Tibial nerve (tissue), 4 donors: ENCODE data around the gene RAI1. TPM values are rescaled to one million over a fixed set of nuclear protein-coding genes. Genes with fewer than 3 reads are reported as not detected.
A peak's percentile ranks its signal among the peaks of the same experiment; 100 is the strongest.

ENCODE experiments used
- DNase-seq, 2 donors: peaks; one replicate each; pipeline ENCODE4 v3.0.0-alpha.2; 2019; ENCODE audit warnings: low spot score in 2 of 2
- H3K27ac ChIP-seq, 4 donors: fragments of 200-600 bp; sonication (generic) in 3 of 4; one replicate each; pipeline ENCODE4 v1.5.1; 2017 to 2019; ENCODE audit warnings: mild to moderate bottlenecking in 1 of 4
- H3K27me3 ChIP-seq, 2 donors: fragments of 200-600 bp; sonication (generic) in 1 of 2; one replicate each; pipeline versions ENCODE4 v1.5.1 to v1.6.0; 2017 to 2019
- H3K36me3 ChIP-seq, 3 donors: fragments of 200-600 bp; sonication (generic); one replicate each; pipeline ENCODE4 v1.5.1; 2018 to 2019
- H3K4me1 ChIP-seq, 4 donors: fragments of 200-600 bp; sonication (generic) in 3 of 4; one replicate each; pipeline ENCODE4 v1.5.1; 2017 to 2019
- H3K4me3 ChIP-seq, 4 donors: fragments of 200-600 bp; sonication (generic) in 3 of 4; one replicate each; pipeline ENCODE4 v1.5.1; 2017 to 2019; ENCODE audit warnings: mild to moderate bottlenecking in 1 of 4, moderate library complexity in 1 of 4
- H3K9me3 ChIP-seq, 4 donors: fragments of 200-600 bp; sonication (generic) in 3 of 4; one replicate each; pipeline ENCODE4 v1.5.1; 2017 to 2019
- CTCF ChIP-seq, 5 experiments: fragments of 200-600 bp in 3 of 5; fragments of 450-650 bp in 2 of 5; sonication (generic) in 3 of 5; IDR thresholded peaks; one replicate each; pipeline ENCODE4 v1.5.1; 2016 to 2019; ENCODE audit warnings: antibody characterized with exemption in 5 of 5, mild to moderate bottlenecking in 3 of 5, moderate library complexity in 2 of 5
- EP300 ChIP-seq, 2 donors: sonication (generic); formaldehyde crosslinking; IDR thresholded peaks; one replicate each; pipeline ENCODE4 v1.6.1; 2017; ENCODE audit warnings: antibody characterized with exemption in 2 of 2, mild to moderate bottlenecking in 1 of 2
- POLR2A ChIP-seq, 2 donors: fragments of 450-650 bp; IDR thresholded peaks; one replicate each; pipeline ENCODE4 v1.6.1; 2017; ENCODE audit warnings: antibody characterized with exemption in 2 of 2, mild to moderate bottlenecking in 2 of 2, moderate library complexity in 2 of 2
- WGBS, 2 donors: methylation state at CpG; one replicate each; pipeline ENCODE4 v1.1.5; 2018; 5-methylcytosine and 5-hydroxymethylcytosine counted together
- total RNA-seq, 4 donors: library from RNA; depleted of rRNA; stranded (reverse); fragments of >200 nt; gene quantifications; one replicate each; pipeline ENCODE4 v1.1.0, GENCODE V29; 2016

RAI1 gene
- total RNA-seq, 4 donors from 2014 or later, result 32.9 to 52.7 (median 45.9) TPM

- peak overlapping the region in 3 of 4 donors; percentile 57 to 77 (median 60) for H3K27ac ChIP-seq
- H3K4me3 ChIP-seq, result no peak overlapping the region
- DNase-seq, result no peak
- TF ChIP-seq CTCF (IDR thresholded peaks at IDR 0.05) (no peak), POLR2A (IDR thresholded peaks at IDR 0.05) (no peak), EP300 (IDR thresholded peaks at IDR 0.05) (no peak)
- no peaks in the 10 kb centered on the region for H3K27me3 ChIP-seq
- H3K36me3 ChIP-seq, result no peaks in the 10 kb centered on the region
- H3K9me3 ChIP-seq, result no peaks in the 10 kb centered on the region
- 36 to 70% methylated on average over 7 of the region's 7 CpGs for WGBS, 2 donors
- peaks cover 0 to 91% (median 26%) of the 10 kb centered on the region in 4 donors for H3K4me1 ChIP-seq
Measured at GRCh38 chr17:17725752-17726457, 44.6 kb downstream of the RAI1 start.

DNA sequence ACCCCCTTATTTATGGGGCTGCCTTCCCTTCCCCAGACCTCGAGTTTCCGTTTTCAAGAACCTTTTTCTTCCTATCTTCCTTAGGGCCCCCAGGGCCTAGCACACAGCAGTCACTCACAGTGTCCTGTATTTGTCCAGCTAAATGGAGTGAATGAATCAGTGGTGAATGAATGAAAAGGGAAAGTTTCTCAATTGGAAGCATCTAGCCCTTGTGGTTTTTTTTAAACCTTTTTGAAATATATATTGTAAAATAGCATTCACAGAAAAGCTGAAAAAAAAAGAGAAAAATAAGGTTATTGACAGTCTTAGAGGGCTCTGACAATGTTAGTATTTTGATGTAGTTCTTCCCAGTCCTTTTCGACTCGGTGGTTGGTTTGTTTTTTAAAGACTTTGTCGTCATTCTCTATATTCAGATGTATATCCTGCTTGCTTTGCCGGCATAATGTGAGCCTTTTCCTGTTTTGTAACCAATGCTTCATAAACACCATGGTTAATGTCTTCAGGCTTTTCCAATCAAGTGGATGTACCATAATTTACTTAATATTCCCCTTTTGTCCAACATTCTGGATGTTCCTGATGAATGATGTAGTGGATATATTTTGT, 45.3 kb downstream of the RAI1 start:
- 49 to 53% methylated on average over 6 of the region's 6 CpGs for WGBS, 2 donors
- Histone ChIP-seq H3K4me3 (no peak overlapping the region), H3K27me3 (no peaks in the 10 kb centered on the region), H3K9me3 (no peaks in the 10 kb centered on the region), H3K36me3 (no peaks in the 10 kb centered on the region), H3K4me1 (peaks cover 0 to 92% (median 26%) of the 10 kb centered on the region in 4 donors), H3K27ac (peak overlapping the region in 2 of 4 donors; percentile 60 to 77)
- TF ChIP-seq EP300 (IDR thresholded peaks at IDR 0.05), result no peak
- TF ChIP-seq POLR2A (IDR thresholded peaks at IDR 0.05), result no peak
- no peak for TF ChIP-seq CTCF (IDR thresholded peaks at IDR 0.05)
- no peak for DNase-seq

GRCh38 chr17:17727111-17727659, 45.9 kb downstream of the RAI1 start:
- H3K27ac ChIP-seq, result no peak overlapping the region
- H3K36me3 ChIP-seq, result no peaks in the 10 kb centered on the region
- no peak for DNase-seq
- H3K27me3 ChIP-seq, result no peaks in the 10 kb centered on the region
- WGBS, 2 donors, result 84 to 87% methylated on average over 11 to 13 of the region's 13 CpGs
- no peak overlapping the region for H3K4me3 ChIP-seq
- H3K9me3 ChIP-seq, result no peaks in the 10 kb centered on the region
- peaks cover 0 to 91% (median 24%) of the 10 kb centered on the region in 4 donors for H3K4me1 ChIP-seq
- TF ChIP-seq EP300 (IDR thresholded peaks at IDR 0.05), result no peak
- TF ChIP-seq CTCF (IDR thresholded peaks at IDR 0.05), result no peak
- TF ChIP-seq POLR2A (IDR thresholded peaks at IDR 0.05), result no peak

DNA sequence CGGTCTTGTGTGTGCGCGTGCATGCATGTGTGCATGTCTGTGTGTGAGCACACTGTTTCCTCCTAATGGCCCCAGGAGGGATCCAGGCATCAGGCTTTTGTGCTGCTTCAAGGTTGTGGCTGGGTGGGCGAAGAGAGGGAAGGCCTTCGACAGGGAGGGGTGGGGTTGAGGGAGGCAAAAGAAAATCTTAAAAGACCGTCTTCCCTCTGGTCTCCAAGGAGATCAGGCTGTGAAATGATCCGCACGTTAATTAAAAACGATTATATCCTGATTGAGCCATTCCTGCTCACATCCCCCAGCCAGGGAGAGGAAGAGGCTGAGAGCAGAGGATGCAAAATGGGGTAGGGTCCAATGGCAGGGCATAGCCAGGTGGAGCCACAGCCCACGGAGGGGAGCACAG, 46.9 kb downstream of the RAI1 start:
- no peaks in the 10 kb centered on the region for H3K36me3 ChIP-seq
- H3K27ac ChIP-seq, result no peak overlapping the region
- whole genome bisulfite sequencing, 2 donors, result 68 to 71% methylated on average over 10 of the region's 10 CpGs
- peaks cover 0 to 91% (median 18%) of the 10 kb centered on the region in 4 donors for H3K4me1 ChIP-seq
- no peak for DNase-seq
- H3K4me3 ChIP-seq, result no peak overlapping the region
- TF ChIP-seq POLR2A (IDR thresholded peaks at IDR 0.05) (no peak), EP300 (IDR thresholded peaks at IDR 0.05) (no peak)
- H3K27me3 ChIP-seq, result no peaks in the 10 kb centered on the region
- H3K9me3 ChIP-seq, result no peaks in the 10 kb centered on the region

- H3K9me3 ChIP-seq, result no peaks in the 10 kb centered on the region
- no peak overlapping the region for H3K4me3 ChIP-seq
- TF ChIP-seq POLR2A (IDR thresholded peaks at IDR 0.05) (no peak), CTCF (IDR thresholded peaks at IDR 0.05) (no peak), EP300 (IDR thresholded peaks at IDR 0.05) (no peak)
- H3K4me1 ChIP-seq, result peaks cover 0 to 87% (median 15%) of the 10 kb centered on the region in 4 donors
- H3K27me3 ChIP-seq, result no peaks in the 10 kb centered on the region
- no peak for DNase-seq
- H3K36me3 ChIP-seq, result no peaks in the 10 kb centered on the region
- 87 to 90% methylated on average over 7 to 9 of the region's 10 CpGs for WGBS, 2 donors
- H3K27ac ChIP-seq, result peak overlapping the region in 1 of 4 donors; percentile 39
Measured at GRCh38 chr17:17728550-17729251, 47.4 kb downstream of the RAI1 start.
